HK-2 (cell line): ENCODE measurements around the gene PVALB.

Experiments
- DNase-seq: peaks from one replicate; pipeline ENCODE4 v3.0.0-alpha.2; 2018; ENCODE audit not compliant: unreplicated experiment

The PVALB gene

GRCh38 chr22:36846949-36847348, 30.1 kb upstream of the PVALB start:
- DNase-seq: no peak

DNA sequence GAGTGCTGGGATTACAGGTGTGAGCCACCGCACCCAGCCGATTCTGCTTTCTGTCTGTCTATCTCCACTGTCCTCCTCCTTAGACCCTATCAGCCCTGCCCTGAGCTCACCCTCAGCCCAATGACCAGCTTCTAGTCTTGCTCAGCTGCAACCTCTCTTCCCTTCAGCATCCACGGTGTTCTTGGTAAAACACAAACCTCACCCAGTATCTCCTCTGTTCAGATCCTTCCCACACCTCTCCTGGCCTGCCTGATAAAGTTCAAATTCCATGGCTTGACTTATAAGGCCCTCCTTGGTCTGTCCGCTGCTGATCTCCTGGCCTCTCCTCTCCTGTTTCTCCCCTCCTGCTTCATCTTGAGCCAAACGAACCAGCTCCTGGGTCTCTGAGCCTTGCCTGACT, 29.4 kb upstream of the PVALB start:
- no peak for DNase-seq

DNA sequence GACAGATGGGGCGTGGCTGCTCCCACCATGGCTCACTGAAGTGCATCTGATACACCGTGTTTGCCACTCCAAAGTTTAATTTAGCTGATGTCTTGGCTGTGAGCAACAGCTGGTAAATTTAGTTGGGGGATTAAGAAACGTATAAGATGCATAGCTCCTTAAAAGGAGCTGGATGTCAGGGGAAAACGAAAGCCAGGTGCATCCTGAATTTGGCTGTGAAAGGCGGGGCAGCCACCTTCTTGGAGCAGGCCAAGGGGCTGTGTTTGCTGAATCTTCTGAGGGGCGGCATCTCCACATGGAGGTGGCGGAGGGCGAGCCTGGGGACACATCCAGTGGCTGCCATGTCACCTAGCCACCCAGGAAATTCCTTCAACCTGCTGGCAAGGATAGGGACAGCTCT, 23.3 kb upstream of the PVALB start:
- DNase-seq: no peak

DNA sequence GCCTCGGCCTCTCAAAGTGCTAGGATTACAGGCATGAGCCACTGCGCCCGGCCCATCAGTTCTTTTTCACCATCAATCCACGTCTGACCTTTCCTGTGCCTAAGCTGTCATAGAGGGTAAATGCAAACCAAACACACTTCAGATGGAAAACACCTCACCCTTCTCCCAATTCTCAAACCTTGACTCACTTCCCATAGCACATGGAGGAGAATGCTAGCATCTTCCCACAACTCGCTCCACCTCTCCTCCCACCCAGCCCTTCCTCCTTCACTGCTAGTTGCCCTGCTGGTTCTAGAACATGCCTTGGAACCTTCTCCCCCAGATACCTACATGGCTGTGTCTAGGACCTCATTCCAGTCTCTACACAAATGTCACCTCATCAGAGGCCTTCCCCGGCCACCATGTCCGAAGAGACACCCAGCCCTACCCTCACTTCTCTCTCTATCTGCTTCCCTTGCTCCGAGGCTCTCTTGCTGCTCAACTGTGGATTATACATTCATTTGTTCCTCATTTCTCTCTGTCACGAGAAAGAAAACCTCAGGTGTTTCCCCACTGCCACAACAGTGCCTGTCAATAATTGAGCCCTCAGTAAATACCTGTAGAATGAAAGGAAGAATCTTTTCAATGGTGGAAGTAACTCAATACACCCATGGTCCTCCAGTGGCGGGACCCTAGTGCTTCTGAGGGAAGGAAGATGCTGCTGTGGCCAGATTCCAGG, 22.7 kb upstream of the PVALB start:
- no peak for DNase-seq

DNA sequence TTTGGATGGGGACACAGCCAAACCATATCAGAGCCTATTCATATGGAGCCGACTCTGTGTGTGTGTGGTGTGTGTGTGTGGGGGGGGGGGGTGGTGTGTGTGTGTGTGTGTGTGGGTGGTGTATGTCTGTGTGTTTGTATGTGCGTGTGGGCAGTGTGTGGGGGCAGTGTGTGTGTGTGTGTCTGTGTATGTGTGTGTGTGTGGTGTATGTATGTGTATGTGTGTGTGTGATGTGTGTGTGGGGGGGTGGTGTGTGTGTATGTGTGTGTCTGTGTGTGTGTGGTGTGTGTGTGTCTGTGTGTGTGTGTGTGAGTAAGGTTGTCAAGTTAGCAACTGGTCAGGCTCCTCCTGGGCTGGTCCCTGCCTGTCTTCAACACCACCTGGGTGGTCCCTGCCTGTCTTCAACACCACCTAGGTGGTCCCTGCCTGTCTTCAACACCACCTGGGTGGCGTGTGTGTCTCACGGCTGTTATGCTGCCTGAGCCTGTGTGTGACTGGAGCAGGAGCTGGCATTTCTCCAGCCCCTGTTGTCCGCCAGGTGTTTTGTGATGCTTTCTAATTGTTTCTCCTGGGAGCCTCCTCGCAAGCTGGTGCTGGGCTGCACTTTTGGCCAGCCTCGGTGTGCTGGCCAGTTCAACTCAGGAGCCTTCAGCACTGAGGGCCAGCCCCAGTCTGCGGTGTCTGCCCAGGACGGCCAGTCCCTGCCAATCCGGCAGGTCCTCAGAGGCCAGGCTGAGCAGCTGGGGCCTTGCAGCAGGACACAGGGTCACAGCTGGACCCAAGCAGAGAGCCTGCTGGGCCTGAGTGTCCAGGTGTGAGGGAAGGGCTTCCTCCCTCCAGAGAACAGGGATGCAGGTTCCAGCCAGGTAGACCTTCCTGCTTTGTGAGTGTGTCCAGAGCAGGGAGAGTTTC, 21.5 kb upstream of the PVALB start:
- no peak for DNase-seq

DNA sequence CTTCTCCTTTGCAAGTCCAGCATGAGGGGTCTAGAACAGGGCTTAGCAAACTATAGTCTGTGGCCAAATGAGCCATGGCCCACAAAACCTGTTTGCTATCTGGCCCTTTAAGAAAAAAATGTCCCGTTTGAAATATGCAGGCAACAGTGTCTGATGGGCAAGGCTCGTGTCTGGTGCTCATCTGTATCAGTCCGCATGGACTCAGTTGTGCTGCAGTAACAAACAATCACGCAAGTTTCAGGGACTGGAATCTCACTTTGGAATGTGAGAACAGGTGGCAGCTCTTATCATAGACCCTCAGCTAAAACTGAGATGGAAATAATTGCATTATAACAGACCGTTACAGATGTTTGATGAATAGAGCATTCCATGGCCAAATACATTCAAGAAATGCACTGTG, 19.1 kb upstream of the PVALB start:
- no peak for DNase-seq

- DNase-seq: no peak
Observed at GRCh38 chr22:36833073-36833472, 16.2 kb upstream of the PVALB start.

- DNase-seq: no peak
Observed at GRCh38 chr22:36831717-36832116, 14.9 kb upstream of the PVALB start.

GRCh38 chr22:36831206-36831605, 14.4 kb upstream of the PVALB start:
- no peak for DNase-seq

DNA sequence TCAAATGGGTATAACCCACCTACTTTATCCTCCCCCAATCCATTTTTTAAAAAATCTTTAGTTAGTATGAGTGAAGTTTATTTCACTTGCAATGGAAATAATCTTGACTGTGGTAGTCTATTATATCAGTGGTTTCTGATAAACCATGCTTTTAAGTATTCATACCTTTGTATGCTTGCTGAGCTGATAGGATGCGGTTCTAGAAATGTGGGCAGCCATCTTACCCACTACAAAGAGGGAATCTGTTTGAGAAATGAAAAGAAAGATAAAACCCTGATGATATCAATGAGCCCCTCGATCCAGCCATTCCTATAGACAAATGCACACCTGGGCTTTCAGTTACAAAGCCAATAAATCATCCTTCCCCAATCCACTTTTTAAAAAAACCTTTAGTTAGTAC, 13.8 kb upstream of the PVALB start:
- no peak for DNase-seq

- DNase-seq: no peak
Observed at GRCh38 chr22:36829370-36830002, 12.7 kb upstream of the PVALB start.

DNA sequence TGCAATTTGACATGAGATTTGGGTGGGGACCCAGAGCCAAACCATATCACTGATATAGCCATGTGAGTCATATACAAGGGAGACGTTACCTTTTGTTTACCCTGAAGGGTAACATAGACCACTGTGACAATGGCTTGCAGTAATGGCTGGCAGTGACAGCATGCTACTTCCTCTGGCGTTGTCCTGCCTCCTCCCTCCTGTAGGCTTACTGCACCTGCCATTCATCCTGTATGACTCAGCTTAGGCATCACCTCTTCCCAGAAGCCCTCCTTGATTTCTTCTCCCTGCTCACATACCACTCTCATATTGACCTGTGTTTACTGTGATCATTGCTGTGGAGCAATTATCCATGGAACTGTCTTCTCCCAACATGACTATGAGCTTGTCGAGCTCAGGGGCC, 12.0 kb upstream of the PVALB start:
- no peak for DNase-seq

DNA sequence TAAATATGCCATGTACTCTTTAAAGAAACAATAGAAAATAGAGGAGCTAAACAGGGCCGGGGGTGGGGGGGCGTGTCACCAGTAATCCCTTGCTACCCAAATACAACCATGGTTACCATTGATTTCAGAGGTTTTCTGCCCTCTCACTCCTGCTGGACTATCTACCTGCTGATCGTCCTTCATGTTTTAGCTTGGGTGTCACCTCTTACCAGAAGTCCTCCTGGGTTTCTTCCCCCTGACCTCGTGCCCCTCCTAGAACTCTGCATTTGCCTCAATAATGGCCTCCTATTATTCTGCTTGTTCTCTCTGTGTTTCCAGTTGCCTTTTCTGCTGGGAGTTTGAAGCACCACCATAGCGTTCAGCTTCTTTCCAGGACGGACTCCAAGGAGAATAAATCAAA, 9.4 kb upstream of the PVALB start:
- no peak for DNase-seq

DNA sequence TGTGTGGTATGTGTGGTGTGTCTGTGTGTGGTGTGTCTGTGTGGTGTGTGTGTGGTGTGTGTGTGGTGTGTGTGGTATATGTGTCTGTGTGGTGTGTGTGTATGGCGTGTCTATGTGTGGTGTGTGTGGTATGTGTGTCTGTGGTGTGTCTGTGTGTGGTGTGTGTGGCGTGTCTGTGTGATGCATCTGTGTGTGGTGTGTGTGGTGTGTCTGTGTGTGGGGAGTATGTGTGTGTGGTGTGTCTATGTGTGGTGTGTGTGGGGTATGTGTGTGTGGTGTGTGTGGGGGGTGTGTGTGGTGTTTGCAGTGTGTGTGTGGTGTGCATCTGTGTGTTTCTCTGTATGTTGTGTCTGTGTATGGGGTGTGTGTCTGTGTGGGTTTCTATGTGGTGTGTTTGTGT, 7.8 kb upstream of the PVALB start:
- no peak for DNase-seq

DNA sequence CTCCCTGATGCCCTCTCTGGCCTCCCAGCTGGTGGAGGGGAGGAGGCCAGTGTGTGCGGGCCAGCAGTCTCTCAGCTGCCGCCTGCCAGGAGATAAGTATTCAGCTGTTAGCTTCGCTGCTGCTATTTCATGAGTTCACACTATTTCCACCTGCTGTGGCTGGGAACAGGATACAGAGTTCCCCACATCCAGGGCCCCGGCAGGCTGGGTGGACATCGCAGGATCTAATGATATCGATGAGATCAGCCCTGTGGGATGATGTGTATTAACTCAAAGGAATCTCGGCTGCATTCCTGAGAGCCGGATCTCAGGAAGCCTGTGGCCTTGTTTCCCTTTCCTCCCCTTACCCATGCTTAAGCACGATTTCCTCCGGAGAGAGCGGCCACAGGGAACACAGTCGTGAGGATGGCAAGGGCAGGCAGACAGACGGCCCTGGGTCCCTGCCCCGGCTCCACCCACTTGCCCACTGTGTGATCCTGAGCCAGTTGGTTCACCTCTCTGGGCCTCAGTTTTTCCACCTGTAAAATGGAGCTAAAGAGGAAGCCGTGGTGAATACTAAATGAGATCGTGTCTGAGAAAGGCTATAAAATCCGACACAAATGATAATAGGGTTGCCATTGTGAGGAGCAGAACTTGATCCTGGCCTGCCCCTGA, 6.5 kb upstream of the PVALB start:
- no peak for DNase-seq

GRCh38 chr22:36822581-36822980, 5.7 kb upstream of the PVALB start:
- no peak for DNase-seq

DNA sequence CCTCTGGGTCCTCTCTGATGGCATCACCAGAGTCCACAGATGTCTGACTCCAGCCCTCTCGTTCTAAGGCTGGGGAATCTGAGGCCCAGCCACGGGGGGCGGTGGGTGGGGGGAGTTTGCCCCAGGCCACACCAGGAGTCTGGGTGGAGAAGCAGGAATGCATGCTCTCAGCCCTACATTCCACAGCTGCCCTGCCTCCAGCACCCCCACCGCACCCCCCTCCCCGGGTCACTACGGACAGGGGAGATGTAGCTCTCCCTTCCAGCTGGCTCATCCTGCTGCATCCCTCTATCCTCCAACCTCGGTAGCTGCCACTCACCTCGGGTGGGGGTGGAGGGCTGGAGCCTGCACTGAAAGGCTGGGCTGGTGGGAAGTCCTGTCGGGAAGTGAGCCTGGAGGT, 2.3 kb upstream of the PVALB start:
- DNase-seq: no peak

GRCh38 chr22:36818010-36818642, 1.3 kb upstream of the PVALB start:
- DNase-seq: no peak

GRCh38 chr22:36817525-36817848, 652 bp upstream of the PVALB start:
- DNase-seq: no peak

DNA sequence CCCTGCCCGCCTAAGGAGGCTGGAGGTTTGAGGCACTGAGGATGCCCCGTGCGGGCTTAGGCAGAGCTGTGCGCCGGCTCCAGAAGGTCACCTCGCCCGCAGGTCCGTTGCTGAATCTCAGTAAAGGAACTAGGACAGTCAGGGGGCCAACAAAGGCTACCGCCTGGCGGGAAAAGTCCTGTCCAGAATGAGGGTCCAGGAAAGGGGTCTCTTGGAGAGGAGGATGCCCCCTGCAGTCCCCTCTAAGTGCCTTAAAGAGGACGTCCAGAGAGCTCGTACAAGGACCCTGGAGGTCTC, 548 bp downstream of the PVALB start:
- DNase-seq: no peak

DNA sequence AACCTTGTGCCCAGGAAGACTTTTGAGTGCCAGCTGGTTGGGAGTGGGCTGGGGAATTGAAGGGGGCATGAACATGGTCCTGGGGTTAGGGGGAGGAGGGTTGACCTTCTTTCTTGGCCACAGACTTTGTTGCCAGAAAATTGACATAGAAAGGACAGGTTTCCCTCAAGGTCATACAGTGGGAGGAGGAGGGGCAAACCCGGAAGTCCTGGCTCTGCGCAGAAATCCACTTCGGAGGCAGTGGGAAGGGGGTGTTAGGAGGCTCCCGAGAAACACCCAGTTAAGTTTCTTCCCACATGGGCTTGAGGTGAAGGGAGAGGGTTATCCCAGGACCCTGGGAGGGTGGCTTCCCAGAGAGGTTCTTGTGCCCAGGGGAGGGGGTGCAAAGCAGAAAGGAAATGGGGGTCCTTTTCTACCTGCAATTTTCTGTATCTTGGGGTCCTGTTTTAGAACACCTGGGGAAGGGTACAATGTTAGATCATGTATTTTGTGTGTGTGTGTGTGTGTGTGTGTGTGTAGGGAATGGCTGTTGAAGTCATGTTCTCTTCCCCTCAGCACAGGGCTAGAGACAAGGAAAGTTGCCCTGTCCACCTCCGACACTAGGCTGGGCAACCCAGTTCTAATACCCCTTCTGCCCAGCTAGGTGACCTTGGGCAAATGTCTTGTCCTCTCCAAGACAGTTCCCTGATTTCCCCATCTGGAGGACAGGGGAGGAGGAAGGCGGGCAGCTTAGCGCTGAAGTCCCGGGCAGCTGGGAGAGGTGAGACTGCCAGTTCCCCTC, 1.1 kb downstream of the PVALB start:
- DNase-seq: no peak
